Tibial nerve (tissue), 4 donors: ENCODE results near the gene TBC1D21. TPM values are rescaled to one million over a fixed set of nuclear protein-coding genes. Genes with fewer than 3 reads are reported as not detected.

ENCODE experiments used
- DNase-seq, 2 donors: peaks; one replicate each; pipeline ENCODE4 v3.0.0-alpha.2; 2019; ENCODE audit warnings: low spot score in 2 of 2
- H3K27ac ChIP-seq, 4 donors: fragments of 200-600 bp; sonication (generic) in 3 of 4; one replicate each; pipeline ENCODE4 v1.5.1; 2017 to 2019; ENCODE audit warnings: mild to moderate bottlenecking in 1 of 4
- H3K27me3 ChIP-seq, 2 donors: fragments of 200-600 bp; sonication (generic) in 1 of 2; one replicate each; pipeline versions ENCODE4 v1.5.1 to v1.6.0; 2017 to 2019
- H3K36me3 ChIP-seq, 3 donors: fragments of 200-600 bp; sonication (generic); one replicate each; pipeline ENCODE4 v1.5.1; 2018 to 2019
- H3K4me1 ChIP-seq, 4 donors: fragments of 200-600 bp; sonication (generic) in 3 of 4; one replicate each; pipeline ENCODE4 v1.5.1; 2017 to 2019
- H3K4me3 ChIP-seq, 4 donors: fragments of 200-600 bp; sonication (generic) in 3 of 4; one replicate each; pipeline ENCODE4 v1.5.1; 2017 to 2019; ENCODE audit warnings: mild to moderate bottlenecking in 1 of 4, moderate library complexity in 1 of 4
- H3K9me3 ChIP-seq, 4 donors: fragments of 200-600 bp; sonication (generic) in 3 of 4; one replicate each; pipeline ENCODE4 v1.5.1; 2017 to 2019
- CTCF ChIP-seq, 5 experiments: fragments of 200-600 bp in 3 of 5; fragments of 450-650 bp in 2 of 5; sonication (generic) in 3 of 5; IDR thresholded peaks; one replicate each; pipeline ENCODE4 v1.5.1; 2016 to 2019; ENCODE audit warnings: antibody characterized with exemption in 5 of 5, mild to moderate bottlenecking in 3 of 5, moderate library complexity in 2 of 5
- EP300 ChIP-seq, 2 donors: sonication (generic); formaldehyde crosslinking; IDR thresholded peaks; one replicate each; pipeline ENCODE4 v1.6.1; 2017; ENCODE audit warnings: antibody characterized with exemption in 2 of 2, mild to moderate bottlenecking in 1 of 2
- POLR2A ChIP-seq, 2 donors: fragments of 450-650 bp; IDR thresholded peaks; one replicate each; pipeline ENCODE4 v1.6.1; 2017; ENCODE audit warnings: antibody characterized with exemption in 2 of 2, mild to moderate bottlenecking in 2 of 2, moderate library complexity in 2 of 2
- whole genome bisulfite sequencing, 2 donors: methylation state at CpG; one replicate each; pipeline ENCODE4 v1.1.5; 2018; 5-methylcytosine and 5-hydroxymethylcytosine counted together
- total RNA-seq, 4 donors: library from RNA; depleted of rRNA; stranded (reverse); fragments of >200 nt; gene quantifications; one replicate each; pipeline ENCODE4 v1.1.0, GENCODE V29; 2016

Gene TBC1D21
- total RNA-seq, 4 donors from 2014 or later, result not detected

DNA sequence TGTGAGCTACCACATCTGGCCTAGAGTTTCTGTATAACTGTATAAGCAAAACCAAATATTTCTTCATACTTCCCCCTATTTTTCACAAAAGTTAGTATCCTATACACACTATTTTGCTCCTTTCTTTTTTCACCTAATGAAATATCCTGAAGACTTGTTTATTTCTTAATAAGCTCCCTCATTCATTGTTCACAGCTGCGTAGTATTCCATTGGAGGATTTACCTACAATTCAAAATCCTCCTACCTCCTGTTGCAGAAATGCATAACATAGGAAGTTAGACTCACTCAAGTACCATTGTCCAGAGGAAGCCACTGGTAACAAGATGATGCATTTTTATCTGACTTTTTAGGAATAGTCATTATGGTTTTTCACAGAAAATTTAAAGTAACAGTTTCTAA lies 29.6 kb upstream of the TBC1D21 start:
- peaks cover 0 to 3% (median 0%) of the 10 kb centered on the region in 4 donors for H3K4me1 ChIP-seq
- no peak overlapping the region for H3K4me3 ChIP-seq

DNA sequence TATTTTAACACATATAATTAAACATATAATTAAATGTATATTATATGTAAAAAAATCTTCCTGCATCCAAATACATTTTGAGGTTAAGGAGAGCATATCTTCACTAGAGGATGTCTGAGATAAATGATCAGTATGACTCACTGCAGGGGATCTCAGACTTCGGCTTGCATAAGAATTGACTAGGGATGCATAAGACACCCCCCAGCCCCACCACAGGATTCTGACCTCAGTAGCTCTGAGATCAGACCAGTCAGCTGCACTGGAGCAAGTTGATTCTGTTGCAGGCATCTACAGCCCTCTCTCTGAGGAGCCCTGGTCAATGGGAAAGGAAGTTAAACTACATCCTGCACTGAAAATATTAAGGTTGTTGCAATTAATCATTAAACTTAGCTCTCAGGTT lies 29.0 kb upstream of the TBC1D21 start:
- no peak overlapping the region for H3K27ac ChIP-seq
- no peak for DNase-seq
- no peak overlapping the region for H3K4me3 ChIP-seq
- no peaks in the 10 kb centered on the region for H3K9me3 ChIP-seq
- H3K36me3 ChIP-seq, result no peaks in the 10 kb centered on the region
- TF ChIP-seq CTCF (IDR thresholded peaks at IDR 0.05), result no peak
- TF ChIP-seq EP300 (IDR thresholded peaks at IDR 0.05), result no peak
- H3K27me3 ChIP-seq, result peaks cover 0 to 11% of the 10 kb centered on the region in 2 donors
- WGBS, 2 donors, result 41 to 52% methylated on average over 1 of the region's 1 CpG
- no peaks in the 10 kb centered on the region for H3K4me1 ChIP-seq

More for the DNA sequence above, 29.6 kb upstream of the TBC1D21 start:
- Histone ChIP-seq H3K36me3 (no peaks in the 10 kb centered on the region), H3K9me3 (no peaks in the 10 kb centered on the region), H3K27ac (no peak overlapping the region), H3K27me3 (peaks cover 0 to 11% of the 10 kb centered on the region in 2 donors)
- DNase-seq, result no peak
- TF ChIP-seq EP300 (IDR thresholded peaks at IDR 0.05), result no peak
- TF ChIP-seq CTCF (IDR thresholded peaks at IDR 0.05), result no peak
- TF ChIP-seq POLR2A (IDR thresholded peaks at IDR 0.05), result no peak
- 98 to 100% methylated on average over 1 of the region's 1 CpG for WGBS, 2 donors

- Histone ChIP-seq H3K4me1 (no peaks in the 10 kb centered on the region), H3K36me3 (no peaks in the 10 kb centered on the region), H3K4me3 (no peak overlapping the region), H3K9me3 (no peaks in the 10 kb centered on the region), H3K27me3 (peaks cover 0 to 4% of the 10 kb centered on the region in 2 donors), H3K27ac (no peak overlapping the region)
- DNase-seq, result no peak
- 41 to 76% methylated on average over 2 of the region's 2 CpGs for WGBS, 2 donors
- no peak for TF ChIP-seq CTCF (IDR thresholded peaks at IDR 0.05)
- TF ChIP-seq POLR2A (IDR thresholded peaks at IDR 0.05), result no peak
- TF ChIP-seq EP300 (IDR thresholded peaks at IDR 0.05), result no peak
These were observed 27.9 kb upstream of the TBC1D21 start for GRCh38 chr15:73845507-73845906.

- WGBS, 2 donors, result 82 to 91% methylated on average over 2 to 3 of the region's 3 CpGs
- no peak for DNase-seq
- TF ChIP-seq EP300 (IDR thresholded peaks at IDR 0.05), result no peak
- no peak for TF ChIP-seq POLR2A (IDR thresholded peaks at IDR 0.05)
- no peak for TF ChIP-seq CTCF (IDR thresholded peaks at IDR 0.05)
These were observed 27.5 kb upstream of the TBC1D21 start for GRCh38 chr15:73845907-73846306.

GRCh38 chr15:73849641-73850040 lies 23.7 kb upstream of the TBC1D21 start:
- Histone ChIP-seq H3K27ac (no peak overlapping the region), H3K4me1 (no peaks in the 10 kb centered on the region), H3K9me3 (no peaks in the 10 kb centered on the region), H3K27me3 (no peaks in the 10 kb centered on the region), H3K36me3 (no peaks in the 10 kb centered on the region), H3K4me3 (no peak overlapping the region)
- TF ChIP-seq EP300 (IDR thresholded peaks at IDR 0.05), result no peak
- TF ChIP-seq POLR2A (IDR thresholded peaks at IDR 0.05), result no peak
- TF ChIP-seq CTCF (IDR thresholded peaks at IDR 0.05), result no peak
- WGBS, 2 donors, result 77 to 100% methylated on average over 2 of the region's 2 CpGs
- no peak for DNase-seq

More at GRCh38 chr15:73845907-73846306, 27.5 kb upstream of the TBC1D21 start:
- peaks cover 0 to 4% of the 10 kb centered on the region in 2 donors for H3K27me3 ChIP-seq
- no peak overlapping the region for H3K27ac ChIP-seq
- H3K4me1 ChIP-seq, result no peaks in the 10 kb centered on the region
- no peaks in the 10 kb centered on the region for H3K36me3 ChIP-seq
- H3K4me3 ChIP-seq, result no peak overlapping the region
- H3K9me3 ChIP-seq, result no peaks in the 10 kb centered on the region
